ENCODE results near the gene SERPINC1. TPM values are rescaled to one million over a fixed set of nuclear protein-coding genes. Genes with fewer than 3 reads are reported as not detected.
"Not testable (repeated sequence)": the region's sequence is repeated elsewhere in the genome, so short reads cannot be mapped to it uniquely, and the experiment has no call there.

The SERPINC1 gene
- total RNA-seq, 1 donor from 2014 or later, result 0.22 TPM

GRCh38 chr1:173865468-173866164 is 51.5 kb downstream of the SERPINC1 start:
- H3K4me1 Mint-ChIP-seq, result peaks cover 38% of the 10 kb centered on the region
- no peak for TF ChIP-seq CTCF (IDR thresholded peaks at IDR 0.05; ENCODE audit: unreplicated experiment)
- H3K9me3 Mint-ChIP-seq, result no peaks in the 10 kb centered on the region
- H3K36me3 Mint-ChIP-seq, result peaks cover 38% of the 10 kb centered on the region
- peak overlapping the region; percentile 99 for H3K4me3 Mint-ChIP-seq
- DNase-seq (ENCODE audit: low spot score in 2 of 2, unreplicated experiment in 2 of 2), result no peak
- H3K27ac Mint-ChIP-seq, result peak overlapping the region; percentile 99
- no peaks in the 10 kb centered on the region for H3K27me3 Mint-ChIP-seq (ENCODE audit: low read depth)

- DNase-seq (ENCODE audit: low spot score in 2 of 2, unreplicated experiment in 2 of 2), result no peak
- peak overlapping the region; percentile 99 for H3K27ac Mint-ChIP-seq
These were observed 52.8 kb downstream of the SERPINC1 start for GRCh38 chr1:173864179-173864867.

GRCh38 chr1:173863224-173864161 is 53.6 kb downstream of the SERPINC1 start:
- no peaks in the 10 kb centered on the region for H3K9me3 Mint-ChIP-seq
- H3K27me3 Mint-ChIP-seq (ENCODE audit: low read depth), result no peaks in the 10 kb centered on the region
- TF ChIP-seq CTCF (IDR thresholded peaks at IDR 0.05; ENCODE audit: unreplicated experiment), result no peak
- DNase-seq (ENCODE audit: low spot score in 2 of 2, unreplicated experiment in 2 of 2), result no peak
- peak overlapping the region; percentile 47 for H3K27ac Mint-ChIP-seq
- peaks cover 39% of the 10 kb centered on the region for H3K36me3 Mint-ChIP-seq
- peaks cover 28% of the 10 kb centered on the region for H3K4me1 Mint-ChIP-seq
- H3K4me3 Mint-ChIP-seq, result no peak overlapping the region

More at GRCh38 chr1:173864179-173864867, 52.8 kb downstream of the SERPINC1 start:
- peaks cover 36% of the 10 kb centered on the region for H3K4me1 Mint-ChIP-seq
- H3K4me3 Mint-ChIP-seq, result peak overlapping the region; percentile 99
- no peaks in the 10 kb centered on the region for H3K9me3 Mint-ChIP-seq
- no peak for TF ChIP-seq CTCF (IDR thresholded peaks at IDR 0.05; ENCODE audit: unreplicated experiment)
- no peaks in the 10 kb centered on the region for H3K27me3 Mint-ChIP-seq (ENCODE audit: low read depth)
- peaks cover 39% of the 10 kb centered on the region for H3K36me3 Mint-ChIP-seq

- no peak overlapping the region for H3K27ac Mint-ChIP-seq
- H3K36me3 Mint-ChIP-seq, result peaks cover 43% of the 10 kb centered on the region
- H3K4me3 Mint-ChIP-seq, result no peak overlapping the region
- DNase-seq (ENCODE audit: low spot score in 2 of 2, unreplicated experiment in 2 of 2), result no peak
- no peaks in the 10 kb centered on the region for H3K27me3 Mint-ChIP-seq (ENCODE audit: low read depth)
- TF ChIP-seq CTCF (IDR thresholded peaks at IDR 0.05; ENCODE audit: unreplicated experiment), result no peak
- peaks cover 28% of the 10 kb centered on the region for H3K4me1 Mint-ChIP-seq
- no peaks in the 10 kb centered on the region for H3K9me3 Mint-ChIP-seq
These were observed 54.3 kb downstream of the SERPINC1 start for GRCh38 chr1:173862769-173863223.

GRCh38 chr1:173862146-173862768 is 54.9 kb downstream of the SERPINC1 start:
- H3K4me1 Mint-ChIP-seq, result peaks cover 28% of the 10 kb centered on the region
- not testable (repeated sequence) for H3K27ac Mint-ChIP-seq

More at GRCh38 chr1:173862146-173862768, 54.9 kb downstream of the SERPINC1 start:
- not testable (repeated sequence) for H3K4me3 Mint-ChIP-seq; H3K27me3 Mint-ChIP-seq (ENCODE audit: low read depth); DNase-seq (ENCODE audit: low spot score in 2 of 2, unreplicated experiment in 2 of 2); H3K9me3 Mint-ChIP-seq
- peaks cover 45% of the 10 kb centered on the region for H3K36me3 Mint-ChIP-seq

All from mesothelial cell of epicardium (in vitro differentiated cells).